GM12878 (cell line): ENCODE results near the gene MST1. TPM values are rescaled to one million over a fixed set of nuclear protein-coding genes. Genes with fewer than 3 reads are reported as not detected.
A peak's percentile ranks its signal among the peaks of the same experiment; 100 is the strongest.

Source experiments
- BRCA1 ChIP-seq: IDR thresholded peaks from 2 replicates; pipeline ENCODE4 v1.6.1; 2011; ENCODE audit warnings: low read depth, low read length, improper control_type of control experiment
- CBX3 ChIP-seq: fragments of 200-600 bp; sonication (generic); IDR thresholded peaks from 2 replicates; pipeline ENCODE4 v1.6.1; 2016; ENCODE audit warnings: low read depth, borderline replicate concordance
- CHD4 ChIP-seq: fragments of 200-600 bp; sonication (generic); IDR thresholded peaks from 2 replicates; pipeline ENCODE4 v1.6.1; 2016; ENCODE audit warnings: mild to moderate bottlenecking
- EED ChIP-seq: sonication (generic); IDR thresholded peaks from 2 replicates; pipeline ENCODE4 v1.6.1; 2016; ENCODE audit warnings: antibody characterized with exemption, low read depth
- FOS ChIP-seq: IDR thresholded peaks from 3 replicates; pipeline ENCODE4 v1.6.1; 2011; ENCODE audit warnings: borderline replicate concordance; ENCODE audit not compliant: insufficient read length; ENCODE audit errors: extremely low read depth
- IKZF2 ChIP-seq, 2 experiments: fragments of 450-650 bp; IDR thresholded peaks; 2 replicates each; pipeline ENCODE4 v1.6.1; 2017; ENCODE audit warnings: mild to moderate bottlenecking in 2 of 2, moderate library complexity in 2 of 2
- MEF2B ChIP-seq: fragments of 450-650 bp; IDR thresholded peaks from 2 replicates; pipeline ENCODE4 v1.6.1; 2018; ENCODE audit warnings: mild to moderate bottlenecking, moderate library complexity; ENCODE audit not compliant: partially characterized antibody, poor library complexity, severe bottlenecking
- MYB ChIP-seq: fragments of 150-350 bp; IDR thresholded peaks from 2 replicates; pipeline ENCODE4 v1.6.1; 2014; ENCODE audit warnings: mild to moderate bottlenecking, low read depth, low read length, borderline replicate concordance
- NFXL1 ChIP-seq: fragments of 450-650 bp; IDR thresholded peaks from 2 replicates; pipeline ENCODE4 v1.6.1; 2017; ENCODE audit warnings: antibody characterized with exemption, mild to moderate bottlenecking, borderline replicate concordance
- NFYA ChIP-seq: IDR thresholded peaks from 2 replicates; pipeline ENCODE4 v1.6.1; 2011; ENCODE audit warnings: low read depth, mild to moderate bottlenecking, low read length, improper control_type of control experiment, borderline replicate concordance
- PAX5 ChIP-seq: IDR thresholded peaks from 2 replicates; pipeline ENCODE4 v1.6.1; 2011; ENCODE audit warnings: low read depth, low read length, borderline replicate concordance
- RBBP5 ChIP-seq: fragments of 200-600 bp; sonication (generic); conservative IDR thresholded peaks from 2 replicates; pipeline ENCODE4 v1.6.1; 2016
- SPI1 ChIP-seq: IDR thresholded peaks from 2 replicates; pipeline ENCODE4 v1.6.1; 2011; ENCODE audit warnings: low read depth, mild to moderate bottlenecking, low read length, moderate library complexity, borderline replicate concordance; ENCODE audit not compliant: insufficient read depth
- SUPT20H ChIP-seq: IDR thresholded peaks from 2 replicates; pipeline ENCODE4 v1.6.1; 2011; ENCODE audit warnings: low read depth, mild to moderate bottlenecking, low read length, moderate library complexity, borderline replicate concordance; ENCODE audit not compliant: control insufficient read depth
- YY1 ChIP-seq: IDR thresholded peaks from 2 replicates; pipeline ENCODE4 v1.6.1; 2011; ENCODE audit warnings: low read depth, mild to moderate bottlenecking, low read length
- ZNF622 ChIP-seq: fragments of 450-650 bp; IDR thresholded peaks from 2 replicates; pipeline ENCODE4 v1.6.1; 2017; ENCODE audit warnings: mild to moderate bottlenecking, inconsistent platforms
- polyA plus RNA-seq, 11 experiments: library from polyadenylated mRNA; depleted of rRNA in 4 of 11; unstranded in 6 of 11; stranded (reverse) in 5 of 11; fragments of >200 nt; fragmentation: Nextera tagmentation in 4 of 11; fragmentation: Illumina TruSeq in 1 of 11; extraction: Ambion mirVana in 4 of 11; extraction: Trizol in 1 of 11; gene quantifications; 1 replicate in 1 of 11; 2 replicates in 10 of 11; pipeline versions ENCODE4 v1.2.1 to v1.2.3, GENCODE V29; 2011 to 2016; ENCODE audit warnings: inconsistent platforms in 2 of 11, missing spikeins in 2 of 11, low read depth in 1 of 11
- total RNA-seq, 4 experiments: library from RNA; depleted of rRNA in 3 of 4; stranded (reverse); fragments of >200 nt in 3 of 4; fragmentation: Illumina TruSeq in 1 of 4; extraction: Trizol in 1 of 4; gene quantifications; 2 replicates each; pipeline versions ENCODE4 v1.2.1 to v1.2.3, GENCODE V29; 2013 to 2021
- TF ChIP-seq, protein P1 (sequence below): fragments of 450-650 bp; formaldehyde crosslinking; IDR thresholded peaks from 2 replicates; pipeline ENCODE4 v1.5.0; 2022; ENCODE audit warnings: mild to moderate bottlenecking, missing genetic modification characterization
- TF ChIP-seq, protein P2 (sequence below): IDR thresholded peaks from 2 replicates; pipeline ENCODE4 v1.6.1; 2011; ENCODE audit warnings: borderline replicate concordance, low read depth, mild to moderate bottlenecking, moderate library complexity, low read length; ENCODE audit not compliant: insufficient read depth, poor library complexity, severe bottlenecking
- TF ChIP-seq, protein P3 (sequence below): IDR thresholded peaks from 2 replicates; pipeline ENCODE4 v1.6.1; 2011; ENCODE audit warnings: borderline replicate concordance, low read depth, mild to moderate bottlenecking, moderate library complexity, mixed read lengths, low read length; ENCODE audit not compliant: insufficient read depth; ENCODE audit errors: extremely low read length
- TF ChIP-seq, protein P4 (sequence below): IDR thresholded peaks from 2 replicates; pipeline ENCODE4 v1.6.1; 2012; ENCODE audit warnings: low read depth, low read length, improper control_type of control experiment

The MST1 gene
- total and polyA plus RNA-seq, 10 of the 15 experiments (the other 5 are each of a cell fraction or from before 2014, with no cell fraction given), result 1.2 to 25.5 (median 4.1) TPM

GRCh38 chr3:49673715-49674496 lies 15.4 kb downstream of the MST1 start, which contains the start of gene APEH (continued):
- TF ChIP-seq, protein P1, sequence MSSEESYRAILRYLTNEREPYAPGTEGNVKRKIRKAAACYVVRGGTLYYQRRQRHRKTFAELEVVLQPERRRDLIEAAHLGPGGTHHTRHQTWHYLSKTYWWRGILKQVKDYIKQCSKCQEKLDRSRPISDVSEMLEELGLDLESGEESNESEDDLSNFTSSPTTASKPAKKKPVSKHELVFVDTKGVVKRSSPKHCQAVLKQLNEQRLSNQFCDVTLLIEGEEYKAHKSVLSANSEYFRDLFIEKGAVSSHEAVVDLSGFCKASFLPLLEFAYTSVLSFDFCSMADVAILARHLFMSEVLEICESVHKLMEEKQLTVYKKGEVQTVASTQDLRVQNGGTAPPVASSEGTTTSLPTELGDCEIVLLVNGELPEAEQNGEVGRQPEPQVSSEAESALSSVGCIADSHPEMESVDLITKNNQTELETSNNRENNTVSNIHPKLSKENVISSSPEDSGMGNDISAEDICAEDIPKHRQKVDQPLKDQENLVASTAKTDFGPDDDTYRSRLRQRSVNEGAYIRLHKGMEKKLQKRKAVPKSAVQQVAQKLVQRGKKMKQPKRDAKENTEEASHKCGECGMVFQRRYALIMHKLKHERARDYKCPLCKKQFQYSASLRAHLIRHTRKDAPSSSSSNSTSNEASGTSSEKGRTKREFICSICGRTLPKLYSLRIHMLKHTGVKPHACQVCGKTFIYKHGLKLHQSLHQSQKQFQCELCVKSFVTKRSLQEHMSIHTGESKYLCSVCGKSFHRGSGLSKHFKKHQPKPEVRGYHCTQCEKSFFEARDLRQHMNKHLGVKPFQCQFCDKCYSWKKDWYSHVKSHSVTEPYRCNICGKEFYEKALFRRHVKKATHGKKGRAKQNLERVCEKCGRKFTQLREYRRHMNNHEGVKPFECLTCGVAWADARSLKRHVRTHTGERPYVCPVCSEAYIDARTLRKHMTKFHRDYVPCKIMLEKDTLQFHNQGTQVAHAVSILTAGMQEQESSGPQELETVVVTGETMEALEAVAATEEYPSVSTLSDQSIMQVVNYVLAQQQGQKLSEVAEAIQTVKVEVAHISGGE (CRISPR knock-in tag), result peak; percentile 83
- TF ChIP-seq, protein P2, sequence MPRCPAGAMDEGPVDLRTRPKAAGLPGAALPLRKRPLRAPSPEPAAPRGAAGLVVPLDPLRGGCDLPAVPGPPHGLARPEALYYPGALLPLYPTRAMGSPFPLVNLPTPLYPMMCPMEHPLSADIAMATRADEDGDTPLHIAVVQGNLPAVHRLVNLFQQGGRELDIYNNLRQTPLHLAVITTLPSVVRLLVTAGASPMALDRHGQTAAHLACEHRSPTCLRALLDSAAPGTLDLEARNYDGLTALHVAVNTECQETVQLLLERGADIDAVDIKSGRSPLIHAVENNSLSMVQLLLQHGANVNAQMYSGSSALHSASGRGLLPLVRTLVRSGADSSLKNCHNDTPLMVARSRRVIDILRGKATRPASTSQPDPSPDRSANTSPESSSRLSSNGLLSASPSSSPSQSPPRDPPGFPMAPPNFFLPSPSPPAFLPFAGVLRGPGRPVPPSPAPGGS, result no peak
- TF ChIP-seq CBX3 (no peak), FOS (no peak), NFYA (no peak), EED (no peak), SPI1 (0 out of 2 replicates have a peak, but pooled peaks have one; percentile 1), RBBP5 (no peak), MYB (no peak), IKZF2 (IDR thresholded peaks at IDR 0.05) (peak in 1 of 2 experiments; percentile 48; a peak in 3 of 4 replicates), PAX5 (no peak), ZNF622 (no peak), MEF2B (peak; percentile 64), YY1 (peak; percentile 58; the same call in 1 of the 2 replicates), CHD4 (no peak), BRCA1 (no peak), SUPT20H (no peak), NFXL1 (no peak)
- TF ChIP-seq, protein P3, sequence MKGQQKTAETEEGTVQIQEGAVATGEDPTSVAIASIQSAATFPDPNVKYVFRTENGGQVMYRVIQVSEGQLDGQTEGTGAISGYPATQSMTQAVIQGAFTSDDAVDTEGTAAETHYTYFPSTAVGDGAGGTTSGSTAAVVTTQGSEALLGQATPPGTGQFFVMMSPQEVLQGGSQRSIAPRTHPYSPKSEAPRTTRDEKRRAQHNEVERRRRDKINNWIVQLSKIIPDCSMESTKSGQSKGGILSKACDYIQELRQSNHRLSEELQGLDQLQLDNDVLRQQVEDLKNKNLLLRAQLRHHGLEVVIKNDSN, result no peak
- TF ChIP-seq, protein P4, sequence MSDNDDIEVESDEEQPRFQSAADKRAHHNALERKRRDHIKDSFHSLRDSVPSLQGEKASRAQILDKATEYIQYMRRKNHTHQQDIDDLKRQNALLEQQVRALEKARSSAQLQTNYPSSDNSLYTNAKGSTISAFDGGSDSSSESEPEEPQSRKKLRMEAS, result peak; percentile 42; the same call in 1 of the 2 replicates
